Right cardiac atrium (tissue), 5 donors: ENCODE measurements around the gene ABHD1. TPM values are rescaled to one million over a fixed set of nuclear protein-coding genes. Genes with fewer than 3 reads are reported as not detected.
"Not testable (repeated sequence)": the region's sequence is repeated elsewhere in the genome, so short reads cannot be mapped to it uniquely, and the experiment has no call there.

Source experiments
- ATAC-seq, 2 donors: fragments of 200-7000 bp; cut with Tn5 transposase; one replicate each; pipeline versions ENCODE4 v1.8.0 to v1.9.1; 2020; ENCODE audit warnings: moderate library complexity in 2 of 2, mild to moderate bottlenecking in 1 of 2
- DNase-seq, 3 donors: peaks; one replicate each; pipeline ENCODE4 v3.0.0-alpha.2; 2020
- H3K27ac ChIP-seq: one replicate; pipeline ENCODE4 v1.5.1; 2013; ENCODE audit warnings: mild to moderate bottlenecking, low read length, control low read depth, moderate library complexity
- H3K27me3 ChIP-seq: one replicate; pipeline ENCODE4 v1.6.1; 2013; ENCODE audit not compliant: control insufficient read depth, insufficient read depth
- H3K4me1 ChIP-seq: one replicate; pipeline ENCODE4 v1.6.1; 2013; ENCODE audit warnings: low read length; ENCODE audit not compliant: control insufficient read depth, insufficient read depth
- H3K4me3 ChIP-seq: one replicate; pipeline ENCODE4 v1.5.1; 2013; ENCODE audit warnings: low read length, control low read depth
- H3K9me3 ChIP-seq: one replicate; pipeline ENCODE4 v1.6.1; 2013; ENCODE audit warnings: low read length; ENCODE audit not compliant: control insufficient read depth
- WGBS: extraction: QIAGEN DNeasy Blood & Tissue Kit; methylation state at CpG from one replicate; pipeline ENCODE4 v1.1.7; 2013; 5-methylcytosine and 5-hydroxymethylcytosine counted together
- intact Hi-C, 4 donors: fragments of 100-400 bp; cut with DNase I; formaldehyde crosslinking; loops; one replicate each; pipeline versions ENCODE4 v1.11.0 to v1.14.0; 2022 to 2023
- long read RNA-seq, 4 donors: library from polyadenylated mRNA; unstranded; transcript quantifications; one replicate each; pipeline ENCODE4 v2.0.0, GENCODE V29; 2020 to 2021
- polyA plus RNA-seq: library from polyadenylated mRNA; stranded (reverse); fragments of 200-250 nt; gene quantifications from one replicate; pipeline ENCODE4 v1.2.3, GENCODE V29; 2013
- total RNA-seq, 4 donors: library from RNA; stranded (reverse); fragmentation: NEBNext Ultra II Directional; extraction: Animal tissue kit (Norgen Biotek cat#: 25700); gene quantifications; one replicate each; pipeline ENCODE4 v1.2.1, GENCODE V29; 2021
- donor health status: healthy with polysubstance abuse.
- donor health status: DM: no; HTN: yes; CAD: no.
- donor health status: DM: no; HTN: no; CAD: no.
- donor health status: DM: no; HTN: yes; CAD: no; lungs with severe emphysema.
- donor health status: DM: yes; HTN: yes; CAD: no.

The ABHD1 gene
- 1 to 10 TPM; 1.6 to 4.7 (median 2.6) TPM for total RNA-seq
- 5.1 TPM for polyA plus RNA-seq
- long read RNA-seq, donor 1, partial matches to known transcripts, result 0 of 2 reads
- long read RNA-seq, donor 1, other reads (novel, unspliced or antisense), result 0 of 2 reads
- long read RNA-seq, donor 2, partial matches to known transcripts, result 0 of 1 reads
- long read RNA-seq, donor 2, other reads (novel, unspliced or antisense), result 1 of 1 reads
- long read RNA-seq, donor 3, result 0 reads
- long read RNA-seq, donor 4, partial matches to known transcripts, result 0 of 5 reads
- long read RNA-seq, donor 4, other reads (novel, unspliced or antisense), result 2 of 5 reads

DNA sequence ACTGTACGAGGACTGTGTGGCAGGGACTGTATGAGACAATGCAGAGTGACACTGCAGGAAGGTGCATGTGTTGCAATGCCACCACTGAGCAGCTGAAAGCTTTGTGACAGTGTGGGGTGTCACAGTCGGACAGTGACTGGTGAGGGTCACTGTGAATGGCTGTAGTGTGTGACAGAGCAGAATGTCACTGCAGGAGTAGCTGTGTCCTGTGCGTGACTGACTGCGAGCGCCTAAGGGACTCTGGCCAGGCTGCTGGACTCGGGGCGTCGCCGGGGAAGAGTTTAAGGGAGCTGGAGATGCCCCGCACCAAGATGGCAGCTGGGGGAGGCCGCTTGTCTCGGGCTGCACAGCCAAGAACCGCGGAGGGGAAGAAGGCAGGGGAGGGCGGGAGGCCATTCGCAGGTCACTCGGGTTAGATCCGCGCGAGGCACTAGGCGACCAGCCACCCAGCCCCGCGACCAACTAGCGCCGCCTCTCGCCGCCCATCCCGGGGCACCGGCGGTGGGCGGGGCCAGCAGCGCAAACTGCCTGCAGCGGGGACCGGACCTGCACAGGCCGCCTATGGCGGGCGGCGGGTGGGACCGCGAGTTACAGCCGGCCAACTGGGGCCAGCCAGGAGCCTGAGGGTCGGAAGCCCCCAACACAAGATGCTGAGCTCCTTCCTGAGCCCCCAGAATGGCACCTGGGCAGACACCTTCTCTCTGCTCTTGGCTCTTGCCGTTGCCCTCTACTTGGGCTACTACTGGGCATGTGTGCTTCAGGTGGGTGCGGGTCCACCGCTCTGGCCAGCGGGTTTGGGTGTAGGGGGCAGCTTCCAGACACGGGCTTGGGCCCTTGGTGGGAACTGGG lies at the start of gene ABHD1:
TSS of gene ABHD1 (plus strand) at position 514 of the 849 bp plus-strand sequence. CDS start at position 648, 134 bp downstream.
- Histone ChIP-seq H3K9me3 (no peaks in the 10 kb centered on the region), H3K4me1 (peaks cover 3% of the 10 kb centered on the region), H3K27me3 (no peaks in the 10 kb centered on the region), H3K4me3 (peak within 1 kb of the TSS; percentile 57), H3K27ac (peak within 1 kb of the TSS; percentile 67)
- DNase-seq (peak; percentile 71 to 91 (median 90)), ATAC-seq (peak; percentile 87 to 91)
- intact Hi-C loops, result no loop called here
- WGBS, result 6% methylated on average over 47 of the region's 47 CpGs

GRCh38 chr2:27074738-27075565 lies 48.7 kb upstream of the ABHD1 start:
- H3K27me3 ChIP-seq, result no peaks in the 10 kb centered on the region
- no peak overlapping the region for H3K4me3 ChIP-seq
- DNase-seq (peak; percentile 53 to 87 (median 84)), ATAC-seq (no peak)
- H3K9me3 ChIP-seq, result no peaks in the 10 kb centered on the region
- intact Hi-C loops, result no loop called here
- no peaks in the 10 kb centered on the region for H3K4me1 ChIP-seq
- no peak overlapping the region for H3K27ac ChIP-seq
- 36% methylated on average over 4 of the region's 4 CpGs for WGBS

- intact Hi-C loops, H3K9me3 ChIP-seq, H3K4me3 ChIP-seq, H3K4me1 ChIP-seq, H3K27ac ChIP-seq, ATAC-seq, H3K27me3 ChIP-seq: not testable (repeated sequence)
- 73% methylated on average over 6 of the region's 6 CpGs for WGBS
- DNase-seq, result peak in 1 of 3 donors; percentile 49
These were observed 48.1 kb upstream of the ABHD1 start for GRCh38 chr2:27075566-27075871.

DNA sequence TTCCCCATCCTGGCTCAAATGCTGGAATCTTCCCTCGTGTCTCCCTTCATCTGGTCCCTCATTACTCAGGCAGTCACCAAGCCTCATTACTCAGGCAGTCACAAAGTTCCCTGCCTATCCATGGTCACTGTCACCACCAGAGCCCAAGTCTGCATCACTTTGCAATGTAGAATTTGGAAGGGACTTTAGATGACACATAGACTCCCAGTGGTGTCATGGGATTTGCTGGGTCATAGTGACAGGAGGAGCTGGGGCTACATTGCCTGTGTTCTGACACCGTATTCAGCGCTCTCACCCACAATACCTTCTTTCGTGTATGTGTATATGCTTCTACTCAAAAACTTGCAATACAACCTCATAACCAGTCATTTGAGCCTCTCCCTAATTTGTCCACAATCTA lies 47.3 kb upstream of the ABHD1 start:
- H3K4me1 ChIP-seq, result peaks cover 4% of the 10 kb centered on the region
- intact Hi-C loops, result no loop called here
- H3K9me3 ChIP-seq, result no peaks in the 10 kb centered on the region
- H3K27me3 ChIP-seq, result no peaks in the 10 kb centered on the region
- no peak for ATAC-seq
- DNase-seq, result no peak
- H3K27ac ChIP-seq, result no peak overlapping the region
- 83% methylated on average over 4 of the region's 4 CpGs for WGBS
- H3K4me3 ChIP-seq, result no peak overlapping the region

DNA sequence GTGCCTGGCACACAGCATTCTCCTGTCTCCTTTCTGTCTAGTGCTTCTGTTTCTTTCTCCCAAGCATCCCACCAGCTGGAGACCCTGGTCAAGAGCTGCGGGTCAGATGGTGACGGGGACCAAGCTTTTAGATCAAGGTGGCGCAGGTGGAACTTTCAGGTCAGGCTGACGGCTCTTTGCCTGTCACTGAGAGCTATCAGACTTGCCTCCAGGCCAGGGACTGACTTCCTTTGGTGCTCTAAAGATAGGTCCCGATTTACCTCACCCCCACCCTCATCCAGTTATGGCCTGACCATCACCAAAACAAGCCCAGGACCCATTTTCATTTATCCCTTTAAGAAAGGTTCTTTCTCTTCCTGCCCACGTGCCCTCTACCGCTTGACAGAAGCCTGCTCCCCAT lies 46.4 kb upstream of the ABHD1 start:
- no peak overlapping the region for H3K27ac ChIP-seq
- peaks cover 4% of the 10 kb centered on the region for H3K4me1 ChIP-seq
- H3K4me3 ChIP-seq, result no peak overlapping the region
- intact Hi-C loops, result no loop called here
- H3K27me3 ChIP-seq, result no peaks in the 10 kb centered on the region
- ATAC-seq (no peak), DNase-seq (peak in 1 of 3 donors; percentile 39)
- H3K9me3 ChIP-seq, result no peaks in the 10 kb centered on the region
- whole genome bisulfite sequencing, result 69% methylated on average over 7 of the region's 7 CpGs

DNA sequence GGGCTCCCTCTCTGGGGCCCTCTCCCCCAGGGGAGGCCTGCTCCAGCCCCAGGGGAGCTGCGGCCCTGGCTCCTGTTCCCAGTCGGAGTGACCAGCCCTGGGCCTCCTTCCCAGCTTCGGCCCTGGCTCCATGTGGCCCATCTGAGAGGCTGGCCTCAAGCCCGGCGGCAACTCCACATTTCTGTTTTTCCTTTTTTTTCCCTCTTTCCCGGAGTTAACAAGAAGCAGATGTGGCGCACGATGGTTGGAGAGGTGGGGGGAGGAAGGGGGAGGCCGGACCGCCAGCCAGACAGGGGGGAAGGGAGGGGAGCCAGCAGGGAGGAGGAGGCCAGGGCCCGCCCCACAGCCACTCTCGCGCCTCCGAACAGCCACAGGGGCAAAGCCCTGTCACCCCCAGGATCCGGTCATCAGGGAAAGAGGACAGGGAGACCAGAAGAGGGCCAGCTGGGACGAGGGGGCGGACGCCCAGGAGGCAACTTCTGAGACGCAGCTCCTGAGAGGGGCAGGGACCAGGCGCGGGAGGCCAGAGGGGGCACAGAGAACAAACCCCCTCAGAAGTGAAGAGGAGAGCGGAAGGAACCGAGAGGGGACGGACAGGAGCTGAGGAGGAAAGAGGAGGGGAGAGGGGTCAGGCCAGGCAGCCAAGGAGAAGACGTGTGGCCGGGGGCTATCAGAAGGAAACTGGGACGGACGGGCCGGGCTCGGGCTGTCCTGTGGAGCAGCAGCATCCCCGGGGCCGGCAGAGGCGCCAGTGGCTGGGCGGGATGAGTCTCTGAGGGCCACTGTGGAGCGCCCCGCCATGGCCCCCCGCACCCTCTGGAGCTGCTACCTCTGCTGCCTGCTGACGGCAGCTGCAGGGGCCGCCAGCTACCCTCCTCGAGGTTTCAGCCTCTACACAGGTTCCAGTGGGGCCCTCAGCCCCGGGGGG lies 45.1 kb upstream of the ABHD1 start, which contains the start of gene EMILIN1:
TSS of gene EMILIN1 (plus strand) at position 349 of the 928 bp plus-strand sequence. CDS start at position 800, 451 bp downstream.
- 28% methylated on average over 41 of the region's 41 CpGs for WGBS
- intact Hi-C loops, result no loop called here
- DNase-seq, result peak; percentile 90 to 96 (median 95)

GRCh38 chr2:27079233-27080139 lies 44.1 kb upstream of the ABHD1 start:
- no peak for ATAC-seq
- H3K9me3 ChIP-seq, result no peaks in the 10 kb centered on the region
- H3K4me3 ChIP-seq, result peak overlapping the region; percentile 57
- peaks cover 4% of the 10 kb centered on the region for H3K4me1 ChIP-seq
- peak in 1 of 3 donors; percentile 63 for DNase-seq
- intact Hi-C loops, result loop anchor here in 3 of 4 donors (10.0 kb wide), 2 partner anchors 45 to 115 kb away; partner anchors contain the start of gene TMEM214 (in 2 of the 3)
- peak overlapping the region; percentile 65 for H3K27ac ChIP-seq
- no peaks in the 10 kb centered on the region for H3K27me3 ChIP-seq
- WGBS, result 49% methylated on average over 14 of the region's 14 CpGs

More for the DNA sequence above, 45.1 kb upstream of the ABHD1 start, which contains the start of gene EMILIN1:
- Histone ChIP-seq H3K9me3 (no peaks in the 10 kb centered on the region), H3K27ac (peak within 1 kb of the TSS; percentile 65), H3K27me3 (no peaks in the 10 kb centered on the region), H3K4me3 (peak within 1 kb of the TSS; percentile 57), H3K4me1 (peaks cover 4% of the 10 kb centered on the region)
- peak; percentile 69 to 81 for ATAC-seq

- Histone ChIP-seq H3K4me1 (peaks cover 4% of the 10 kb centered on the region), H3K27ac (no peak overlapping the region), H3K9me3 (no peaks in the 10 kb centered on the region), H3K4me3 (peak overlapping the region; percentile 57), H3K27me3 (no peaks in the 10 kb centered on the region)
- 63% methylated on average over 7 of the region's 7 CpGs for WGBS
- intact Hi-C loops, result loop anchor here in 3 of 4 donors (10.0 kb wide), 2 partner anchors 45 to 115 kb away; partner anchors contain the start of gene TMEM214 (in 2 of the 3)
- ATAC-seq (no peak), DNase-seq (peak in 1 of 3 donors; percentile 67)
These were observed 43.5 kb upstream of the ABHD1 start for GRCh38 chr2:27080140-27080469.

GRCh38 chr2:27080603-27080936 lies 43.0 kb upstream of the ABHD1 start:
- no peak for ATAC-seq
- Histone ChIP-seq H3K4me1 (peaks cover 4% of the 10 kb centered on the region), H3K9me3 (no peaks in the 10 kb centered on the region), H3K4me3 (no peak overlapping the region), H3K27ac (peak overlapping the region; percentile 49), H3K27me3 (no peaks in the 10 kb centered on the region)
- DNase-seq, result peak in 2 of 3 donors; percentile 70
- WGBS, result 71% methylated on average over 14 of the region's 14 CpGs
- intact Hi-C loops, result loop anchor here in 3 of 4 donors (10.0 kb wide), 2 partner anchors 46 to 116 kb away; partner anchors contain the start of gene TMEM214 (in 2 of the 3)
